Ramos (cell line): ENCODE results near the gene WSB2.
"Not testable (repeated sequence)": the region's sequence is repeated elsewhere in the genome, so short reads cannot be mapped to it uniquely, and the experiment has no call there.

Experiments
- in situ Hi-C: fragments of 300-500 bp; cut with MboI; formaldehyde crosslinking; loops from one replicate; pipeline ENCODE4 v1.14.3; 2022; ENCODE audit warnings: low sequenced_read_pairs; ENCODE audit not compliant: unreplicated experiment

WSB2 gene

GRCh38 chr12:118061011-118061872, at the start of gene WSB2:
Gene WSB2 (minus strand): TSS chr12:118061179. CDS start chr12:118061048, 131 bp downstream.
- in situ Hi-C loops, result no loop called here

GRCh38 chr12:118109088-118109487, 48.1 kb upstream of the WSB2 start:
- in situ Hi-C loops, result no loop called here

- in situ Hi-C loops, result no loop called here
Observed at GRCh38 chr12:118107694-118108093, 46.7 kb upstream of the WSB2 start.

GRCh38 chr12:118107011-118107410, 46.0 kb upstream of the WSB2 start:
- in situ Hi-C loops, result no loop called here

- in situ Hi-C loops, result no loop called here
Observed at GRCh38 chr12:118103601-118104382, 42.8 kb upstream of the WSB2 start, which contains the start of gene VSIG10. Gene VSIG10 (minus strand): TSS chr12:118104011. CDS start chr12:118103671, 340 bp downstream.

GRCh38 chr12:118103201-118103600, 42.2 kb upstream of the WSB2 start:
- in situ Hi-C loops, result no loop called here

- in situ Hi-C loops, result no loop called here
Observed at GRCh38 chr12:118102609-118103008, 41.6 kb upstream of the WSB2 start.

- in situ Hi-C loops, result no loop called here
Observed at GRCh38 chr12:118102070-118102469, 41.1 kb upstream of the WSB2 start.

- in situ Hi-C loops, result no loop called here
Observed at GRCh38 chr12:118101051-118101450, 40.1 kb upstream of the WSB2 start.

GRCh38 chr12:118098911-118099671, 38.1 kb upstream of the WSB2 start:
- in situ Hi-C loops, result no loop called here

- in situ Hi-C loops, result no loop called here
Observed at GRCh38 chr12:118098401-118098800, 37.4 kb upstream of the WSB2 start.

- in situ Hi-C loops, result no loop called here
Observed at GRCh38 chr12:118094039-118094438, 33.1 kb upstream of the WSB2 start.

- in situ Hi-C loops, result no loop called here
Observed at GRCh38 chr12:118089782-118090181, 28.8 kb upstream of the WSB2 start.

- in situ Hi-C loops, result no loop called here
Observed at GRCh38 chr12:118082161-118082560, 21.2 kb upstream of the WSB2 start.

GRCh38 chr12:118081521-118081920, 20.5 kb upstream of the WSB2 start:
- in situ Hi-C loops, result not testable (repeated sequence)

- in situ Hi-C loops, result no loop called here
Observed at GRCh38 chr12:118073768-118074167, 12.8 kb upstream of the WSB2 start.

- in situ Hi-C loops, result no loop called here
Observed at GRCh38 chr12:118070650-118071049, 9.7 kb upstream of the WSB2 start.

GRCh38 chr12:118068445-118068844, 7.5 kb upstream of the WSB2 start:
- in situ Hi-C loops, result no loop called here

GRCh38 chr12:118065380-118065779, 4.4 kb upstream of the WSB2 start:
- in situ Hi-C loops, result no loop called here

- in situ Hi-C loops, result no loop called here
Observed at GRCh38 chr12:118064608-118065007, 3.6 kb upstream of the WSB2 start.
